B cell (primary cell): ENCODE results near the gene THRA. TPM values are rescaled to one million over a fixed set of nuclear protein-coding genes. Genes with fewer than 3 reads are reported as not detected.
A peak's percentile ranks its signal among the peaks of the same experiment; 100 is the strongest.

Experiments
- ATAC-seq: fragments of 200-7000 bp; cut with Tn5 transposase; one replicate; pipeline ENCODE4 v1.10.0; 2021; ENCODE audit warnings: low read depth, mild to moderate bottlenecking, moderate number of reproducible peaks, moderate library complexity
- CTCF ChIA-PET: fragments of 350-600 bp; sonication (Branson Sonifier 250); formaldehyde crosslinking; loops from one replicate; lab custom pipeline; 2021; ENCODE audit warnings: antibody characterized with exemption, inconsistent platforms; lab: Charles Lee
- POLR2A ChIA-PET: fragments of 350-600 bp; sonication (Branson Sonifier 250); formaldehyde crosslinking; loops from one replicate; lab custom pipeline; 2021; ENCODE audit warnings: antibody characterized with exemption; lab: Charles Lee
- DNase-seq: peaks from one replicate; pipeline ENCODE4 v3.0.0; 2013
- H2AFZ ChIP-seq: 2 replicates; pipeline ENCODE4 v1.6.1; 2012; ENCODE audit warnings: mild to moderate bottlenecking, low read depth, low read length; ENCODE audit not compliant: insufficient read depth, poor library complexity, severe bottlenecking
- H3K27ac ChIP-seq, 2 donors: 1 replicate in 1 of 2; 2 replicates in 1 of 2; pipeline ENCODE4 v1.5.1; 2012 to 2013; ENCODE audit warnings: low read length in 2 of 2, mild to moderate bottlenecking in 2 of 2, moderate library complexity in 1 of 2
- H3K27me3 ChIP-seq, 4 experiments: fragments of 200-600 bp in 1 of 4; sonication (generic) in 1 of 4; replicated peaks in 1 of 4; 1 replicate in 2 of 4; 2 replicates in 2 of 4; pipeline versions ENCODE4 v1.6.1 to v1.7.0; 2013 to 2016; ENCODE audit warnings: low read length in 3 of 4, mild to moderate bottlenecking in 2 of 4, mixed read lengths in 1 of 4, moderate library complexity in 1 of 4; ENCODE audit not compliant: insufficient read depth in 4 of 4, control insufficient read depth in 3 of 4; ENCODE audit errors: control extremely low read depth in 1 of 4
- H3K36me3 ChIP-seq, 2 experiments: replicated peaks in 1 of 2; 1 replicate in 1 of 2; 2 replicates in 1 of 2; pipeline versions ENCODE4 v1.6.1 to v1.7.1; 2013; ENCODE audit warnings: low read length in 1 of 2; ENCODE audit not compliant: insufficient read depth in 2 of 2, control insufficient read depth in 1 of 2; ENCODE audit errors: control extremely low read depth in 1 of 2, extremely low read depth in 1 of 2
- H3K4me1 ChIP-seq, 2 donors: fragments of 200-600 bp in 1 of 2; sonication (generic) in 1 of 2; 1 replicate in 1 of 2; 2 replicates in 1 of 2; pipeline versions ENCODE4 v1.5.1 to v1.6.1; 2013 to 2017; ENCODE audit warnings: low read length in 2 of 2; ENCODE audit not compliant: control insufficient read depth in 2 of 2, insufficient read depth in 2 of 2
- H3K4me2 ChIP-seq: replicated peaks from 2 replicates; pipeline ENCODE3; 2012; ENCODE audit warnings: mild to moderate bottlenecking, low read depth, low read length; ENCODE audit not compliant: poor library complexity, severe bottlenecking
- H3K4me3 ChIP-seq, 5 experiments: fragments of 200-600 bp in 1 of 5; sonication (generic) in 1 of 5; 1 replicate in 3 of 5; 2 replicates in 2 of 5; pipeline versions ENCODE4 v1.5.1 to v1.7.0; 2011 to 2016; ENCODE audit warnings: low read length in 4 of 5, mild to moderate bottlenecking in 4 of 5, low read depth in 2 of 5, control low read depth in 1 of 5, moderate library complexity in 1 of 5; ENCODE audit not compliant: insufficient read depth in 1 of 5; ENCODE audit errors: control extremely low read depth in 1 of 5, extremely low read depth in 1 of 5
- H3K79me2 ChIP-seq: fragments of 200-600 bp; sonication (generic); one replicate; pipeline ENCODE4 v1.6.0; 2016; ENCODE audit warnings: low read length; ENCODE audit not compliant: control insufficient read depth, insufficient read depth
- H3K9ac ChIP-seq: fragments of 200-600 bp; sonication (generic); 2 replicates; pipeline ENCODE4 v1.6.1; 2017; ENCODE audit warnings: mild to moderate bottlenecking, low read length, moderate library complexity
- H3K9me3 ChIP-seq, 3 donors: one replicate each; pipeline versions ENCODE4 v1.6.1 to v1.7.1; 2013; ENCODE audit warnings: low read length in 2 of 3; ENCODE audit not compliant: control insufficient read depth in 2 of 3, insufficient read depth in 1 of 3; ENCODE audit errors: control extremely low read depth in 1 of 3
- H4K20me1 ChIP-seq: 2 replicates; pipeline ENCODE4 v1.6.0; 2012; ENCODE audit warnings: mild to moderate bottlenecking, low read length; ENCODE audit not compliant: insufficient read depth, control insufficient read depth, poor library complexity, severe bottlenecking
- H3K27ac Mint-ChIP-seq: one replicate; pipeline ENCODE4 v1.8.0; 2021; ENCODE audit warnings: mixed read lengths
- H3K27me3 Mint-ChIP-seq: one replicate; pipeline ENCODE4 v1.8.0; 2021; ENCODE audit warnings: mixed read lengths
- H3K4me1 Mint-ChIP-seq: one replicate; pipeline ENCODE4 v1.8.0; 2021; ENCODE audit warnings: mixed read lengths
- H3K4me3 Mint-ChIP-seq: one replicate; pipeline ENCODE4 v1.8.0; 2021; ENCODE audit warnings: mixed read lengths
- H3K9me3 Mint-ChIP-seq: one replicate; pipeline ENCODE4 v1.8.0; 2022; ENCODE audit warnings: mixed read lengths; ENCODE audit not compliant: insufficient read depth
- CTCF ChIP-seq: fragments of 200-600 bp; IDR thresholded peaks from one replicate; pipeline ENCODE4 v1.8.0; 2022; ENCODE audit warnings: antibody characterized with exemption, mild to moderate bottlenecking
- EZH2 ChIP-seq: IDR thresholded peaks from 2 replicates; pipeline ENCODE4 v1.6.1; 2012; ENCODE audit warnings: borderline replicate concordance, low read depth, mild to moderate bottlenecking, moderate library complexity, low read length; ENCODE audit not compliant: insufficient read depth, poor library complexity, severe bottlenecking
- WGBS: methylation state at CpG from one replicate; pipeline ENCODE4 v1.1.5; 2013; ENCODE audit warnings: missing lambda C conversion rate; ENCODE audit not compliant: insufficient coverage; 5-methylcytosine and 5-hydroxymethylcytosine counted together
- intact Hi-C: fragments of 100-400 bp; cut with micrococcal nuclease; formaldehyde crosslinking; loops from one replicate; pipeline ENCODE4 v1.10.0; 2022
- polyA plus RNA-seq: library from polyadenylated mRNA; depleted of rRNA; stranded (reverse); fragments of >200 nt; gene quantifications from 2 replicates; pipeline ENCODE4 v1.2.3, GENCODE V29; 2012
- total RNA-seq, 2 donors: library from RNA; stranded (reverse); fragments of 120-200 nt in 1 of 2; gene quantifications; 1 replicate in 1 of 2; 2 replicates in 1 of 2; pipeline versions ENCODE4 v1.2.3 to v1.2.4, GENCODE V29; 2013 to 2022

Gene THRA
- total and polyA plus RNA-seq, 2 donors (not counting 1 experiment from before 2014, with no cell fraction given) = 8.0 to 17.1 TPM

- intact Hi-C loops = loop anchor here (1.0 kb wide), 4 partner anchors 24 to 120 kb away; partner anchors contain the start of genes CASC3, PSMD3 and WIPF2
- H3K9me3 ChIP-seq = peaks cover 0 to 14% (median 0%) of the 10 kb centered on the region in 3 donors
- peak overlapping the region; percentile 90 for H3K4me2 ChIP-seq
- under 1% methylated on average over 46 of the region's 52 CpGs for WGBS
- POLR2A ChIA-PET = interaction anchor here (0.6 to 3.7 kb wide), 10 partner anchors 10 to 1589 kb away, joined by 3 to 31 read pairs (median 4); partner anchors contain the start of genes CASC3, EIF1 and MSL1
- peak; percentile 98 for DNase-seq
- peaks cover 53 to 70% of the 10 kb centered on the region in 2 donors for H3K4me1 ChIP-seq
- peaks cover 74% of the 10 kb centered on the region for H3K4me1 Mint-ChIP-seq
- ATAC-seq = peak; percentile 64
- peak overlapping the region; percentile 92 to 93 for H3K27ac ChIP-seq
- no peaks in the 10 kb centered on the region for H4K20me1 ChIP-seq
- no peaks in the 10 kb centered on the region for H3K27me3 Mint-ChIP-seq
- peak overlapping the region; percentile 77 for H3K9ac ChIP-seq
- H3K4me3 Mint-ChIP-seq = peak overlapping the region; percentile 77
- H3K27ac Mint-ChIP-seq = peak overlapping the region; percentile 89
- no peaks in the 10 kb centered on the region for H3K79me2 ChIP-seq
- TF ChIP-seq EZH2 (no peak), CTCF (no peak)
- peaks cover 0 to 22% of the 10 kb centered on the region in 2 experiments for H3K36me3 ChIP-seq
- H2AFZ ChIP-seq = peak overlapping the region; percentile 70
- no peaks in the 10 kb centered on the region for H3K9me3 Mint-ChIP-seq
- peak overlapping the region; percentile 51 to 91 (median 78) for H3K4me3 ChIP-seq
- H3K27me3 ChIP-seq = no peaks in the 10 kb centered on the region
- CTCF ChIA-PET = interaction anchor here (1.0 to 7.7 kb wide), 15 partner anchors 8 to 475 kb away, joined by 3 to 111 read pairs (median 5); partner anchors contain the start of gene MED24
Measured at GRCh38 chr17:40098846-40099618, 36.3 kb downstream of the THRA start.
